PC-9 (cell line): ENCODE data around the gene PRAMEF17. TPM values are rescaled to one million over a fixed set of nuclear protein-coding genes. Genes with fewer than 3 reads are reported as not detected.
"Not testable (repeated sequence)": the region's sequence is repeated elsewhere in the genome, so short reads cannot be mapped to it uniquely, and the experiment has no call there.

Experiments
- BruUV-seq: library from RNA; stranded (reverse); fragments of 400-500 nt; replicated peaks from 2 replicates; lab custom pipeline; 2021; lab: Mats Ljungman, UMichigan
- CTCF ChIA-PET: fragments of 300-600 bp; sonication (Branson Sonifier 250); formaldehyde crosslinking; loops from one replicate; lab custom pipeline; 2022; ENCODE audit warnings: antibody characterized with exemption; lab: Charles Lee
- POLR2A ChIA-PET: fragments of 300-600 bp; sonication (Branson Sonifier 250); formaldehyde crosslinking; loops from one replicate; lab custom pipeline; 2022; ENCODE audit warnings: antibody characterized with exemption; ENCODE audit not compliant: unreplicated experiment; lab: Charles Lee
- DNase-seq, 2 experiments: peaks; one replicate each; pipeline versions ENCODE4 v3.0.0 to v3.0.0-alpha.2; 2015 to 2022; ENCODE audit warnings: mixed read lengths in 1 of 2
- H2AFZ ChIP-seq: fragments of 200-600 bp; sonication (generic); 2 replicates; pipeline ENCODE4 v1.8.1; 2017; ENCODE audit warnings: antibody characterized with exemption
- H3F3A ChIP-seq: fragments of 200-600 bp; sonication (generic); 2 replicates; pipeline ENCODE4 v1.8.1; 2017; ENCODE audit warnings: antibody characterized with exemption, mild to moderate bottlenecking, low read depth; ENCODE audit not compliant: insufficient read depth
- H3K27ac ChIP-seq: fragments of 200-600 bp; sonication (generic); 2 replicates; pipeline ENCODE4 v1.6.1; 2016; ENCODE audit warnings: mixed run types
- H3K27me3 ChIP-seq: fragments of 200-600 bp; sonication (generic); 2 replicates; pipeline ENCODE4 v1.6.1; 2016; ENCODE audit warnings: low read depth, mixed run types; ENCODE audit not compliant: insufficient read depth
- H3K36me3 ChIP-seq: fragments of 200-600 bp; sonication (generic); 2 replicates; pipeline ENCODE4 v1.6.1; 2016; ENCODE audit warnings: low read depth, mixed run types
- H3K4me1 ChIP-seq: fragments of 200-600 bp; sonication (generic); replicated peaks from 2 replicates; pipeline ENCODE4 v1.6.1; 2016; ENCODE audit warnings: mixed run types; ENCODE audit not compliant: insufficient read depth
- H3K4me2 ChIP-seq: fragments of 200-600 bp; sonication (generic); 2 replicates; pipeline ENCODE4 v1.6.1; 2017; ENCODE audit warnings: mixed run types
- H3K4me3 ChIP-seq: fragments of 200-600 bp; sonication (generic); 2 replicates; pipeline ENCODE4 v1.6.1; 2016; ENCODE audit warnings: mixed run types
- H3K79me2 ChIP-seq: fragments of 200-600 bp; sonication (generic); 2 replicates; pipeline ENCODE4 v1.6.1; 2017; ENCODE audit warnings: low read depth, mixed run types
- H3K9me2 ChIP-seq: fragments of 200-600 bp; sonication (generic); 2 replicates; pipeline ENCODE4 v1.8.1; 2017; ENCODE audit warnings: mild to moderate bottlenecking; ENCODE audit not compliant: insufficient read depth
- H3K9me3 ChIP-seq: fragments of 200-600 bp; sonication (generic); 2 replicates; pipeline ENCODE4 v1.8.1; 2016; ENCODE audit warnings: low read depth; ENCODE audit not compliant: insufficient read depth
- H4K20me1 ChIP-seq: fragments of 200-600 bp; sonication (generic); 2 replicates; pipeline ENCODE4 v1.8.1; 2017; ENCODE audit not compliant: insufficient read depth
- CTCF ChIP-seq: fragments of 200-600 bp; sonication (generic); conservative IDR thresholded peaks from 2 replicates; pipeline ENCODE4 v1.6.1; 2017; ENCODE audit warnings: mixed run types, antibody characterized with exemption, mild to moderate bottlenecking, moderate library complexity
- EZH2 ChIP-seq: fragments of 200-600 bp; sonication (generic); IDR thresholded peaks from 2 replicates; pipeline ENCODE4 v1.8.0; 2017; ENCODE audit warnings: antibody characterized with exemption, low read depth
- intact Hi-C: fragments of 100-400 bp; cut with micrococcal nuclease; formaldehyde crosslinking; loops from one replicate; pipeline ENCODE4 v1.10.0; 2022; ENCODE audit not compliant: unreplicated experiment
- total RNA-seq: library from RNA; stranded (reverse); gene quantifications from 2 replicates; pipeline ENCODE4 v1.2.3, GENCODE V29; 2021

The PRAMEF17 gene
- total RNA-seq, 1 experiment from 2014 or later, result not detected

- Histone ChIP-seq H3K9me3 (no peaks in the 10 kb centered on the region), H3K4me3 (no peak overlapping the region), H3K4me2 (no peak overlapping the region), H3K4me1 (no peaks in the 10 kb centered on the region), H3K79me2 (no peaks in the 10 kb centered on the region), H3K27me3 (peaks cover 11% of the 10 kb centered on the region; the same call in 1 of the 2 replicates), H4K20me1 (no peaks in the 10 kb centered on the region), H3K36me3 (no peaks in the 10 kb centered on the region), H3K27ac (no peak overlapping the region), H2AFZ (no peak overlapping the region), H3K9me2 (no peaks in the 10 kb centered on the region), H3F3A (no peaks in the 10 kb centered on the region)
- CTCF ChIA-PET, result no interaction called here
- no TSS peak for BruUV-seq
- POLR2A ChIA-PET, result no interaction called here
- TF ChIP-seq CTCF, result no peak
- no peak for TF ChIP-seq EZH2
- no peak for DNase-seq
- intact Hi-C loops, result no loop called here
These were observed 41.1 kb downstream of the PRAMEF17 start for GRCh38 chr1:13430495-13430894.

GRCh38 chr1:13432251-13432650 is 42.8 kb downstream of the PRAMEF17 start:
- no peak overlapping the region for H2AFZ ChIP-seq
- TF ChIP-seq EZH2 (no peak), CTCF (no peak)
- no peak overlapping the region for H3K4me3 ChIP-seq
- peaks cover 18% of the 10 kb centered on the region for H3K27me3 ChIP-seq
- H3K4me1 ChIP-seq, result no peaks in the 10 kb centered on the region
- ChIA-PET POLR2A (no interaction called here), CTCF (no interaction called here)
- H3K9me2 ChIP-seq, result no peaks in the 10 kb centered on the region
- H4K20me1 ChIP-seq, result no peaks in the 10 kb centered on the region
- no TSS peak for BruUV-seq
- H3K36me3 ChIP-seq, result no peaks in the 10 kb centered on the region
- no peaks in the 10 kb centered on the region for H3K9me3 ChIP-seq
- no peak overlapping the region for H3K4me2 ChIP-seq
- intact Hi-C loops, result no loop called here
- no peaks in the 10 kb centered on the region for H3K79me2 ChIP-seq
- H3F3A ChIP-seq, result no peaks in the 10 kb centered on the region
- H3K27ac ChIP-seq, result no peak overlapping the region
- DNase-seq, result no peak

- BruUV-seq, DNase-seq, CTCF ChIA-PET, H3K9me2 ChIP-seq, H3K27ac ChIP-seq, H3K4me2 ChIP-seq, H3K36me3 ChIP-seq, POLR2A ChIA-PET, H3F3A ChIP-seq, intact Hi-C loops, H3K4me1 ChIP-seq, H2AFZ ChIP-seq, H3K9me3 ChIP-seq, H3K79me2 ChIP-seq, H4K20me1 ChIP-seq, H3K4me3 ChIP-seq: not testable (repeated sequence)
- H3K27me3 ChIP-seq, result peaks cover 20% of the 10 kb centered on the region
These were observed 44.4 kb downstream of the PRAMEF17 start for GRCh38 chr1:13433694-13434358.

- DNase-seq, result no peak
- H3K9me2 ChIP-seq, result no peaks in the 10 kb centered on the region
- H3K4me1 ChIP-seq, result no peaks in the 10 kb centered on the region
- H3F3A ChIP-seq, result no peaks in the 10 kb centered on the region
- no peak overlapping the region for H2AFZ ChIP-seq
- no peak for TF ChIP-seq CTCF
- TF ChIP-seq EZH2, result no peak
- no peaks in the 10 kb centered on the region for H3K9me3 ChIP-seq
- no peaks in the 10 kb centered on the region for H3K36me3 ChIP-seq
- CTCF ChIA-PET, result interaction anchor here (0.6 to 0.7 kb wide), 2 partner anchors 9 to 1225 kb away, joined by 3 to 7 read pairs; no protein-coding TSS in a partner anchor
- intact Hi-C loops, result no loop called here
- no peaks in the 10 kb centered on the region for H4K20me1 ChIP-seq
- POLR2A ChIA-PET, result no interaction called here
- H3K4me3 ChIP-seq, result no peak overlapping the region
- H3K27me3 ChIP-seq, result peaks cover 20% of the 10 kb centered on the region
- H3K27ac ChIP-seq, result no peak overlapping the region
- no peak overlapping the region for H3K4me2 ChIP-seq
- no TSS peak for BruUV-seq
- no peaks in the 10 kb centered on the region for H3K79me2 ChIP-seq
These were observed 46.0 kb downstream of the PRAMEF17 start for GRCh38 chr1:13435458-13435857.

- POLR2A ChIA-PET, BruUV-seq: not testable (repeated sequence)
These were observed 49.8 kb downstream of the PRAMEF17 start for GRCh38 chr1:13439104-13439783.

More at GRCh38 chr1:13439104-13439783, 49.8 kb downstream of the PRAMEF17 start:
- intact Hi-C loops, H3K4me1 ChIP-seq, H3K79me2 ChIP-seq, H3K9me3 ChIP-seq, H3K4me2 ChIP-seq, H2AFZ ChIP-seq, H3K36me3 ChIP-seq, H3K4me3 ChIP-seq, H3F3A ChIP-seq, DNase-seq, H3K9me2 ChIP-seq, H4K20me1 ChIP-seq, H3K27ac ChIP-seq: not testable (repeated sequence)
- CTCF ChIA-PET, result interaction anchor here (0.7 kb wide), 1 partner anchor 1052 kb away, joined by 7 read pairs; no protein-coding TSS in a partner anchor
- H3K27me3 ChIP-seq, result peaks cover 25% of the 10 kb centered on the region
